Kidney epithelial cell (primary cell): ENCODE measurements around the gene NXNL2. TPM values are rescaled to one million over a fixed set of nuclear protein-coding genes. Genes with fewer than 3 reads are reported as not detected.
A peak's percentile ranks its signal among the peaks of the same experiment; 100 is the strongest.

Experiments used
- DNase-seq: peaks from one replicate; pipeline ENCODE4 v3.0.0-alpha.2; 2010; ENCODE audit warnings: low read depth
- H3K27me3 ChIP-seq: 2 replicates; pipeline ENCODE4 v1.6.0; 2011; ENCODE audit warnings: low read length; ENCODE audit not compliant: control insufficient read depth, insufficient read depth
- H3K36me3 ChIP-seq: 2 replicates; pipeline ENCODE4 v1.5.1; 2011; ENCODE audit warnings: low read length; ENCODE audit not compliant: control insufficient read depth, insufficient read depth
- H3K4me3 ChIP-seq: 2 replicates; pipeline ENCODE4 v1.5.1; 2011; ENCODE audit warnings: low read depth, mild to moderate bottlenecking, control low read depth, low read length
- total RNA-seq: library from RNA; depleted of rRNA; stranded (reverse); fragments of >200 nt; gene quantifications from 2 replicates; pipeline ENCODE4 v1.2.3, GENCODE V29; 2015
- TF ChIP-seq, protein P1 (sequence below): IDR thresholded peaks from 2 replicates; pipeline ENCODE4 v1.5.1; 2011; ENCODE audit warnings: mild to moderate bottlenecking, moderate library complexity, low read length, control low read depth, inconsistent platforms; ENCODE audit not compliant: insufficient read depth, poor library complexity, severe bottlenecking

NXNL2 gene
- total RNA-seq, 1 donor from 2014 or later: 4.3 TPM

DNA sequence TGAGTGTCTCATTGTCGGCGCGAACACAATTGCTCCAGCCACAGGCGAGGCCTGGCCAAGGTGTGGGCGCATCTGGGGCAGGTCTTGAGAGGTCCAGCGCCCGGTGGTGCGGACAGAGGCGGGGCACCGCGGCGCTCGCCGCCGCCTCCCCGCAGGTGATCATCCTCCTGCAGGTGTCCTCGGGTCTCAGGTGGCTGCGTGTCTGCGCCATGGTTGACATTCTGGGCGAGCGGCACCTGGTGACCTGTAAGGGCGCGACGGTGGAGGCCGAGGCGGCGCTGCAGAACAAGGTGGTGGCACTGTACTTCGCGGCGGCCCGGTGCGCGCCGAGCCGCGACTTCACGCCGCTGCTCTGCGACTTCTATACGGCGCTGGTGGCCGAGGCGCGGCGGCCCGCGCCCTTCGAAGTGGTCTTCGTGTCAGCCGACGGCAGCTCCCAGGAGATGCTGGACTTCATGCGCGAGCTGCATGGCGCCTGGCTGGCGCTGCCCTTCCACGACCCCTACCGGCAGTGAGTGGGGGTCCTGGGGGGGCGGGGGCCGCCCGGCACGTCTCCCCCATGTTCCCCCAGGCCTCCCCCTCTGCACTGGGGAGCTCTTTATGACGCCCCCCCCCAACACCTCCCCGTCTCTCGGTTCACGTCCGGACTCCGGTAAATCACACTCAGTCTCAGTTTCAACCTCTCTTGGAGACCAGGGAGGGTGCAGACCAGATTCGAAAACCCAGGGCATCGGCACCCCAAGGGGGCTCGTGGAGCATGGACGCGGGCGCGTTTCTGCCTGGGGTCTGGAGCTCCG is 446 bp downstream of the NXNL2 start:
- TF ChIP-seq, protein P1, sequence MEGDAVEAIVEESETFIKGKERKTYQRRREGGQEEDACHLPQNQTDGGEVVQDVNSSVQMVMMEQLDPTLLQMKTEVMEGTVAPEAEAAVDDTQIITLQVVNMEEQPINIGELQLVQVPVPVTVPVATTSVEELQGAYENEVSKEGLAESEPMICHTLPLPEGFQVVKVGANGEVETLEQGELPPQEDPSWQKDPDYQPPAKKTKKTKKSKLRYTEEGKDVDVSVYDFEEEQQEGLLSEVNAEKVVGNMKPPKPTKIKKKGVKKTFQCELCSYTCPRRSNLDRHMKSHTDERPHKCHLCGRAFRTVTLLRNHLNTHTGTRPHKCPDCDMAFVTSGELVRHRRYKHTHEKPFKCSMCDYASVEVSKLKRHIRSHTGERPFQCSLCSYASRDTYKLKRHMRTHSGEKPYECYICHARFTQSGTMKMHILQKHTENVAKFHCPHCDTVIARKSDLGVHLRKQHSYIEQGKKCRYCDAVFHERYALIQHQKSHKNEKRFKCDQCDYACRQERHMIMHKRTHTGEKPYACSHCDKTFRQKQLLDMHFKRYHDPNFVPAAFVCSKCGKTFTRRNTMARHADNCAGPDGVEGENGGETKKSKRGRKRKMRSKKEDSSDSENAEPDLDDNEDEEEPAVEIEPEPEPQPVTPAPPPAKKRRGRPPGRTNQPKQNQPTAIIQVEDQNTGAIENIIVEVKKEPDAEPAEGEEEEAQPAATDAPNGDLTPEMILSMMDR: peak; percentile 39
- no peak for DNase-seq
- H3K27me3 ChIP-seq: no peaks in the 10 kb centered on the region
- H3K36me3 ChIP-seq: no peaks in the 10 kb centered on the region
- H3K4me3 ChIP-seq: peak overlapping the region; percentile 70

DNA sequence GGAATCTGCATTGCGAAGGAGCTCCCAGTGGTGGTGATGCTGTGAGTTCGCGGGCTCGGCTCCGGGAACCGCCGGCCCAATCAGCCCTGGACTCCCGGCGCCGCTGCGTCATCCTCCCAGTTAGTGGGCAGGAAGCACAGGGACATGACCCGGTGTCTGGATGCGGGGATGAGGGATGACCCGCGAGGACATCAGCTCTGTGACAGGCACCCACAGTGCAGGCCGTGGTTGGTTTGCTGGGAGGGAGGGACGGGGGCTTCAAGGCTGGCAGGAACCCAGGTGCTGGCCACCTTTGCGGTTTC is 996 bp downstream of the NXNL2 start:
- TF ChIP-seq, protein P1: no peak
- Histone ChIP-seq H3K4me3 (peak overlapping the region; percentile 70), H3K36me3 (no peaks in the 10 kb centered on the region), H3K27me3 (no peaks in the 10 kb centered on the region)
- no peak for DNase-seq

DNA sequence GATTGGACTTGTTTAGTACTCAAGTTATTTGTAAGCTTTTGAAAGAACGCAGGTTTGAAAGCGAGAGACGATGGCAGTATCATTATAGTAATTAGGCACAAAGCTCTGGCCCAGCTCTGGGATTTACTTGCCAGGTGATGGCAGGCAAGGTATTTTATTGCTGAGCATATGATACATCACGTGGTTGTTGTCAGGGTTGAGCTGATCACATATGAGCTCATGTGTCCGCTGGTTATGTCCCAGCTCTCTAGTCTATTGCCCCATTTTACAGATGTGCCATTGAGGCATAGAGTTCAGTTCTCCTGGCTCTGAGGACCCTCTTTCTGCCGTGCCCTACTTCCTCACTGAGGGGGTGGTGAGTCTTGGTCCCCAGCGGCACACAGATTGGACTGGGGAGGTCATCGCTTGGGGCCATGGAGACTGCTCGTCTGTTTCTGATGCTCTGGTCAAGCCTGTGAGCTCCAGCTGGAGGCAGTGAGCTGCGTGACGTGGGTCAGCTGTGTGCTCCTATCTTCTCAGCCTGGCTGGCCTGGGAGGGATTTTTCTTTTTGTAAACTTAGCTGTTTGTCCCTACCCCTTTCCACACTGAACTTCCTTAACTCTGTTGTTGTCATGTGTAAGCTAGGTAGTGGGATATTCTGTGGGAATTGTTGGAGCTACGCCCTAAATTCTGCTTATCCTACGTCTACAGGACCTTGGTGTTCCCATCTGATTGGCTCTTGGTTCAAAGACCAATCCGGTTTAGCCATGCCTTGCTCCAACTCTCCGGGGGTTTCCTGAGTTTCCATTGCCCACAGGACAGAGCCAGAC is 2.2 kb downstream of the NXNL2 start:
- Histone ChIP-seq H3K4me3 (peak overlapping the region; percentile 70), H3K36me3 (no peaks in the 10 kb centered on the region), H3K27me3 (no peaks in the 10 kb centered on the region)
- DNase-seq: no peak
- TF ChIP-seq, protein P1: no peak

DNA sequence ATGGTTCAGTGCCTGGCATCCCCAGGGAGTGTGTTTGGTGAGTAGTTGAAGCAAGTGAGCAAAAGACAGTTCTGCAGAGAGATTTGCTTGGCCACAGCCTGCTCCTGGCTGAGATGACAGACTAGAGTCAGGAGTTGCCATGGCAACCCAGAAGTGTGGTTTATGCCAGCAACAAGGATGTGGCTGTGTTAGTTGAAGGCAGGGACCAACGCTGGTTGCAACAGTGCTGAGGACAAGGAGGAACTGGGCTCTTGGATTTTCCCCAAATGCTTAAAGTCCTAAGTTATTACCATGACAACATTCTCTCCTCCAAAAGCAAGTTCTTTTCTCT is 2.7 kb downstream of the NXNL2 start:
- no peak overlapping the region for H3K4me3 ChIP-seq
- H3K27me3 ChIP-seq: no peaks in the 10 kb centered on the region
- DNase-seq: peak; percentile 99
- no peaks in the 10 kb centered on the region for H3K36me3 ChIP-seq
- TF ChIP-seq, protein P1: no peak

DNA sequence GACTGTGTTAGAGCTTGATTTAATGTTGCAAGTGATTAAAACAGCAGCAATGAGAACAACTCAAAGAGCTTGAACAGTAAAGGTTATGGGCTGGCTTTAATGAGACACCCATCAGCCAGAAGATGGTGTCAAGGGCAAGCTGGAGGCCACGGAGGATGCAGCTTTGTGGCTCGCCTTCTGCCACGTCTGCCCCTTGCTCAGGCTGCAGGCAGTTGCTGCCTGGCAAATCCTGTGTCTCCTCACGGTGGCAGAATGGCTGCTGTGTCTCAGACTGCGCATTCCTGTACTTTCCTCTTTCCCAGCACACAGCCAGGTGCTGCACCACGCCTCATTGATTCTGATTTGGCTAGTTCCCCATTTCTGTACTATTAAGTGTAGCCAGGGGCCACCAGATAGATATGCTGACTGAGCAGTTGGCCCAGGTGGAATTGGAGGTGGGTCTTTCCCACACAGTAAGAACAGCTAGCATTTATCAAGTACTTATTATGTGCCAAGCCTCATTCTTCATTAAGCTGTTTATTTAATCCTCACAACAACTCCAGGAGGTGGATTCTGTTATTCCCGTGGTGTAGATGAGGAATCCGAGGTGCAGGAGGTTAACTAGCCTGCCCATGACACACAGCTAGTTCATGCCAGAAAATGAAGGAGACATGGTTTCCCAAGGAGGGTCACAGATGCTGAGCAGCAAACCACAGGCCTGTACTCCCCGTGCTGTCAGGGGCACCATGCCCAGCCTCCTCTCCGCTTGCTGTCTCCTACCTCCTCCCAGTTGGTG is 3.5 kb downstream of the NXNL2 start:
- Histone ChIP-seq H3K4me3 (no peak overlapping the region), H3K27me3 (no peaks in the 10 kb centered on the region), H3K36me3 (no peaks in the 10 kb centered on the region)
- TF ChIP-seq, protein P1: no peak
- DNase-seq: peak; percentile 51
